ENCODE results near the gene CFHR5. TPM values are rescaled to one million over a fixed set of nuclear protein-coding genes. Genes with fewer than 3 reads are reported as not detected.

The CFHR5 gene
- total and polyA plus RNA-seq, 7 donors: not detected

DNA sequence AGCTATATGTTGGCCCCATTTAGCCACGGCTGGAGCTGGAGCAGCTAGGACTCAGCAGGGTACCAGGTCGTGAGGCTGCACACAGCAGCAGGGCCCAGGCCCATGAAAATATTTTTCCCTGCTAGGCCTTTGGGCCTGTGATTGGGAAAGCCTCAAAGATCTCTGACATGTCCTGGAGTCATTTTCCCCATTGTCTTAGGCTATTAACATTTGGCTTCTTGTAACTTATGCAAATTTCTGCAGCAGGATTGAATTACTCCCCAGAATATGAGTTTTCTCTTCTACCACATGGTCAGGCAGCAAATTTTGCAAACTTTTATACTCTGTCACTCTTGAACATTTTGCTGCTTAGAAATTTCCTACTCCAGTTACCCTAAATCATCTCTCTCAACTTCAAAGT lies 22.6 kb upstream of the CFHR5 start:
- WGBS, 3 donors: 58 to 62% (median 61%) methylated on average over 2 of the region's 2 CpGs
- intact Hi-C loops (cut with DNase I): no loop called here
- Histone ChIP-seq H3K4me3 (no peak overlapping the region), H3K9me3 (no peaks in the 10 kb centered on the region), H3K36me3 (ENCODE audit: insufficient read depth in 1 of 2, low read depth in 1 of 2) (no peaks in the 10 kb centered on the region), H3K27me3 (ENCODE audit: insufficient read depth in 3 of 3, low read length in 2 of 3) (no peaks in the 10 kb centered on the region), H3K4me1 (no peaks in the 10 kb centered on the region), H3K27ac (no peak overlapping the region)
- no peak for DNase-seq
- no peak for ATAC-seq
- TF ChIP-seq CTCF (IDR thresholded peaks at IDR 0.05): no peak

DNA sequence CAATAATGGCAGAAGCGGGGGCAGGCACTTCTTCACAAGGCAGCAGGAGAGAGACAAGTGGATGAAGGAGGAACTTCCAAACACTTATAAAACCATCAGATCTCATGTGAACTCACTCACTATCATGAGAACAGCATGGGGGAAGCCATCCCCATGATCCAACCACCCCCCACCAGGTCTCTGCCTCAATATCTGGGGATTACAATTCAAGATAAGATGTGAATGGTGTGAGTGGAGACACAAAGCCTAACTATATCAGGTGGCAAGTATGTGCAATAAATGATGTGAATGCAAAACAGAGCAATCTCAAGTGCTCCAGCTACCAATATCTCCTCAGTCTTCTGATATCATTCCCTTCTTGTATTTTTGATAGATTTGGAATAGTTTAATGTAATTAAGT lies 21.4 kb upstream of the CFHR5 start:
- TF ChIP-seq CTCF (IDR thresholded peaks at IDR 0.05): no peak
- Histone ChIP-seq H3K4me1 (no peaks in the 10 kb centered on the region), H3K9me3 (no peaks in the 10 kb centered on the region), H3K36me3 (ENCODE audit: insufficient read depth in 1 of 2, low read depth in 1 of 2) (no peaks in the 10 kb centered on the region), H3K27ac (no peak overlapping the region), H3K27me3 (ENCODE audit: insufficient read depth in 3 of 3, low read length in 2 of 3) (no peaks in the 10 kb centered on the region), H3K4me3 (no peak overlapping the region)
- ATAC-seq (no peak), DNase-seq (no peak)
- 90 to 95% (median 91%) methylated on average over 1 of the region's 1 CpG for WGBS, 3 donors
- intact Hi-C loops (cut with DNase I): no loop called here

- WGBS, 3 donors: 67 to 72% (median 69%) methylated on average over 3 of the region's 3 CpGs
- DNase-seq: no peak
- no peaks in the 10 kb centered on the region for H3K9me3 ChIP-seq
- no peak for TF ChIP-seq CTCF (IDR thresholded peaks at IDR 0.05)
- H3K27me3 ChIP-seq (ENCODE audit: insufficient read depth in 3 of 3, low read length in 2 of 3): no peaks in the 10 kb centered on the region
- H3K4me3 ChIP-seq: no peak overlapping the region
- H3K27ac ChIP-seq: no peak overlapping the region
- intact Hi-C loops (cut with DNase I): no loop called here
- H3K36me3 ChIP-seq (ENCODE audit: insufficient read depth in 1 of 2, low read depth in 1 of 2): no peaks in the 10 kb centered on the region
- ATAC-seq: no peak
- H3K4me1 ChIP-seq: no peaks in the 10 kb centered on the region
Measured at GRCh38 chr1:196960854-196961253, 16.5 kb upstream of the CFHR5 start.

GRCh38 chr1:196970182-196970581 lies 7.2 kb upstream of the CFHR5 start:
- Histone ChIP-seq H3K4me1 (no peaks in the 10 kb centered on the region), H3K9me3 (no peaks in the 10 kb centered on the region), H3K4me3 (no peak overlapping the region), H3K36me3 (ENCODE audit: insufficient read depth in 1 of 2, low read depth in 1 of 2) (no peaks in the 10 kb centered on the region), H3K27ac (no peak overlapping the region), H3K27me3 (ENCODE audit: insufficient read depth in 3 of 3, low read length in 2 of 3) (no peaks in the 10 kb centered on the region)
- ATAC-seq (no peak), DNase-seq (no peak)
- intact Hi-C loops (cut with DNase I): no loop called here
- 79 to 87% (median 84%) methylated on average over 1 of the region's 1 CpG for WGBS, 3 donors
- no peak for TF ChIP-seq CTCF (IDR thresholded peaks at IDR 0.05)

DNA sequence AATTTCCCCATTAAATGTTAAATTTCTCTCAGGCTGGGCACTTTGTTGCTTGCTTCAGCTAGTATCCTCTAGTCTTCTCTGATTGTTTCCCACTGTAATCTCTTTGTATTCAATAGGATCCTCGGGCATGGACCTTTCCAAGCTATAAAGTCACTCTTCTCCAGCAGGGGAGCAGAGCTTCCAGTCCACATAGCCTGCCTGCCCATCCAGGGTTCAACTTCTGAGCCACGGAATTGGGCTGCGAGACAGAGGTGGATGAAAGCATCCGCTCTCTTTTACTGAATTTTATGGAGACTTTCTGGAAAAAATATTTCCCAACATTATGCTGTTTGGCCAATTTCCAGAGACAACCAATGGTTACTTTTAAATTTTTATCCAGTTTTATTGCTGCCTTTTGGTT lies 1.1 kb upstream of the CFHR5 start:
- DNase-seq (no peak), ATAC-seq (no peak)
- H3K27me3 ChIP-seq (ENCODE audit: insufficient read depth in 3 of 3, low read length in 2 of 3): no peaks in the 10 kb centered on the region
- intact Hi-C loops (cut with DNase I): no loop called here
- H3K9me3 ChIP-seq: no peaks in the 10 kb centered on the region
- H3K27ac ChIP-seq: no peak overlapping the region
- no peaks in the 10 kb centered on the region for H3K4me1 ChIP-seq
- 83 to 86% (median 84%) methylated on average over 4 of the region's 4 CpGs for WGBS, 3 donors
- TF ChIP-seq CTCF (IDR thresholded peaks at IDR 0.05): no peak
- no peaks in the 10 kb centered on the region for H3K36me3 ChIP-seq (ENCODE audit: insufficient read depth in 1 of 2, low read depth in 1 of 2)
- no peak overlapping the region for H3K4me3 ChIP-seq
